ENCODE measurements around the gene RAD51B.

The RAD51B gene

DNA sequence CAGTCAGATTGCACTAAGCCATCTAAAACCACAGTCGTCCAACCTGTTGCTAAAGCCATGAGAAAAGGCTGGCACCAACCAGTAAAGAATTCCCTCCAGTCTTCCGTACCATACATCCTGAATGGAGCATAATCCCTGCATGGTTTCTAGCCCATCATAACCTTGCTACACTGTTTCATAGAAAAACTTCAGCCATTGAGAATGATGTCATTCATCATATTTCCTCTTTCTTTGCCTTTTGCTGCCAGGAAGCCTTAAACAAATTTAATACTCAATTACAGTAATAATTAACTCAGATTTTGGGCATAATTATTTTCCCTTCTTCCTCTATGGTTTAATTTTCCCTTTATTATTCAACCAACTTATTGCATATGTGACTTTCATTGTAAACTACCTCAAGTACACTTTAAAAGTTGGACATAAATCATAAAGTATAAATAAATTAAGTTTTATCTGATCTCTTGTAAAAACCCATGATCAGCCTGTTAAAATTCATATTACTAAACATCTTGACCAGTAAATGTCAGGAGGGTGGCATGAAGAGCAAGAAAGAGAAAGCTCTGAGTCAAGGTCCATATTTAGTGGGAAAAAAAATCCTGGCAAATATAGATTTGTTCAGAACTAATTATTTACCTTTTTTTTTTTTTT lies 708.6 kb downstream of the RAD51B start:
- TF ChIP-seq, protein P1, sequence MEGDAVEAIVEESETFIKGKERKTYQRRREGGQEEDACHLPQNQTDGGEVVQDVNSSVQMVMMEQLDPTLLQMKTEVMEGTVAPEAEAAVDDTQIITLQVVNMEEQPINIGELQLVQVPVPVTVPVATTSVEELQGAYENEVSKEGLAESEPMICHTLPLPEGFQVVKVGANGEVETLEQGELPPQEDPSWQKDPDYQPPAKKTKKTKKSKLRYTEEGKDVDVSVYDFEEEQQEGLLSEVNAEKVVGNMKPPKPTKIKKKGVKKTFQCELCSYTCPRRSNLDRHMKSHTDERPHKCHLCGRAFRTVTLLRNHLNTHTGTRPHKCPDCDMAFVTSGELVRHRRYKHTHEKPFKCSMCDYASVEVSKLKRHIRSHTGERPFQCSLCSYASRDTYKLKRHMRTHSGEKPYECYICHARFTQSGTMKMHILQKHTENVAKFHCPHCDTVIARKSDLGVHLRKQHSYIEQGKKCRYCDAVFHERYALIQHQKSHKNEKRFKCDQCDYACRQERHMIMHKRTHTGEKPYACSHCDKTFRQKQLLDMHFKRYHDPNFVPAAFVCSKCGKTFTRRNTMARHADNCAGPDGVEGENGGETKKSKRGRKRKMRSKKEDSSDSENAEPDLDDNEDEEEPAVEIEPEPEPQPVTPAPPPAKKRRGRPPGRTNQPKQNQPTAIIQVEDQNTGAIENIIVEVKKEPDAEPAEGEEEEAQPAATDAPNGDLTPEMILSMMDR (IDR thresholded peaks at IDR 0.05; ENCODE audit: extremely low read depth, missing control alignments) = no peak
- no peak for DNase-seq (ENCODE audit: low spot score)

DNA sequence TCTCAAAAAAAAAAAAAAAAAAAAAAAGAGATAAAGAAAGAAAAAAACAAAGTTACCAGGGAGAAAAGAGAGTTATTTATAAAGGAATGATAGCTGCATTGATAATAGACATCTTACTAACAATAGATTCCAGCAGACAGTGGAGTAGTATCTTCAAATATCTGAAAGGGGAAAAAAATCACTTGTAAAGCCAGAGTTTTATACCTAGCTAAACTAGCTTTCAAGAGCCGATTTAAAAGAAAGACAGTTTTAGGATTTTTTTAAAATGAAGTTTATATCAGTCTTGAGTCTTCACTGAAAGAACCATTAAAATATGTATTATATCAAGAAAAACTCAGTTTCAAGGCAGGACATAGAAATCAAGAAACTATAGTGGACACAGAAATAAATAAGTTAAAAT lies 710.9 kb downstream of the RAD51B start:
- TF ChIP-seq, protein P1 (IDR thresholded peaks at IDR 0.05; ENCODE audit: extremely low read depth, missing control alignments) = no peak
- no peak for DNase-seq (ENCODE audit: low spot score)

DNA sequence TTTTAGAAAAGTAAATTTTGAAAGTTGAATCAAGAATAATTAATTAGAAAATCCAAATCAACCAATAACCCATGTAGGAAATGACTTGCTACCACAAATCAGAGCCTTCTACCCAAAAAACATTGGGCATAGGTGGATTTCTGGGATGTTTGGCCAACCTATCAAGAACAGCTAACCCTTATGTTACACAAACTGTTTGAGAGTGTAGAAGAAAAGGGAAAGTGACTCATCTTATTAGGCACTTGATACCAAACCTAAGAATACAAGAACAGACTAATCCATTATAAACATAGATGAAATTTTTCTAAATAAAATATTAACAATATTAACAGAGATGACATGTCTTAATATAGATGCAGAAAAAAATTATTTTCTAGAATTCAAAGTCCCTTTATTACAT lies 712.9 kb downstream of the RAD51B start:
- TF ChIP-seq, protein P1 (IDR thresholded peaks at IDR 0.05; ENCODE audit: extremely low read depth, missing control alignments) = no peak
- no peak for DNase-seq (ENCODE audit: low spot score)

DNA sequence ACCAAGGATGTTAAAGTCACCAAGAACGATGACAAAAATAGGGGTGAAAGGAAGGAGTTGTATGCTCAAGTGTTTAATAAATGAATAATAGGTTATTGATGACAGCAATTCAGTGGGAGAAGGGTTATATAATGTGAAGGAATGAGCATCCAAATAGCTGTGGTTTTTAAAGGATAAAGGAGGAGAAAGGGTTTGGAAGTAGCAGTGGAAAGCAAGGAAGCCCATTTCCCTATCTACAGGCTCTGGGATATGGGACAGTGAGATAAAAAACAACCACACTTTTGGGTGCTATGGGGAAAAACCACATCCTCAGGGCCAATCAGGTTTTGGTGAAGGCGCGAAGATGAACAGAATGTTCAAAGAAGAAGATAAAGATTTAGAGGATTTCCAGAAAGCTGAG lies 714.7 kb downstream of the RAD51B start:
- TF ChIP-seq, protein P1 (IDR thresholded peaks at IDR 0.05; ENCODE audit: extremely low read depth, missing control alignments) = no peak
- DNase-seq (ENCODE audit: low spot score) = no peak

DNA sequence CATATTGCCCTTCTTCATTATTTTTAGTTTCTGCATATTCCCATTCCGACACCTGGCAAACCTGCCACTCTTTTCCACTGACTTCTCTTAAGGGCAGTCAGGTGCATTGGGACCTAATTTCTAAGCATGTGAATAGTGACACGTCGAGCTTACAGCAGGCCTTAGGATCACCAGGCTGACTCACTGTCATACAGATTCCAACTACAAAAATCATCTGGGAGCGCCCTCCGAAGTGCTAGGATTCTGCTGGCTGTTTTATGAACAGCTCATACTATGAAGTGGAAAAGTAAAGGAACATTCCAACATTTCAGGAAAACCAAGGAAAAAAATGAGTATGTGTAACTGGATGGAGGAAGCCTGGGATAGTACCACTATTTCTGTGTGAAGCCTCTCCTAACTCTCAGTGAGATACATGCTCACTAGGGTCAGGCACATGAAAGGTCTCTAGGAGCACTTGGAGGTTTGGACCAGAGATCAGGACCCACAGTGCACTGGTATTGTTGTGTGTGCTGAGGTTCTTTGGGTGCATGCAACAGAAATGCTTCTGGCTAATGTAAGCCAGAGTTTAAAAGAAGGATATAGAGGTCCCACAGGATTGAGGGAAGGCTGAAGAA lies 715.9 kb downstream of the RAD51B start:
- TF ChIP-seq, protein P1 (IDR thresholded peaks at IDR 0.05; ENCODE audit: extremely low read depth, missing control alignments) = no peak
- DNase-seq (ENCODE audit: low spot score) = no peak

DNA sequence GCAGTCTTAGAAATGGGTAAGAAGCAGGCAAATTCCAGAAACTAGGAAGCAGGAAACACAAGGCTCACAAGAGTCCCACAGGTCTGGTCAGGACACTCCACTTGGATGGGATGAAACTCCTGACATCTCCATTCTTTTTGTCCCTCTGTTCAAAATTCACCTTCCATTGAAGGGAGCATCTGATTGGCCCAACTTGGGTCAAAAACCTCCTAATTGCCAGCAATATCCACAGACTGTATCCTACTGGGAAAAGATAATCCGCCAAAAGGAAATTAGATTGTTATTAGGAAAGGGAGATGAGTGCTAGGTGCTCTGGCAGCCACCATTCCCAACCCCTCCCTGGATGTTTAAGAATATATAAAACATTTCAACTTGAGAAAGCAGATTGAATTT lies 716.4 kb downstream of the RAD51B start:
- TF ChIP-seq, protein P1 (IDR thresholded peaks at IDR 0.05; ENCODE audit: extremely low read depth, missing control alignments) = no peak
- DNase-seq (ENCODE audit: low spot score) = no peak

DNA sequence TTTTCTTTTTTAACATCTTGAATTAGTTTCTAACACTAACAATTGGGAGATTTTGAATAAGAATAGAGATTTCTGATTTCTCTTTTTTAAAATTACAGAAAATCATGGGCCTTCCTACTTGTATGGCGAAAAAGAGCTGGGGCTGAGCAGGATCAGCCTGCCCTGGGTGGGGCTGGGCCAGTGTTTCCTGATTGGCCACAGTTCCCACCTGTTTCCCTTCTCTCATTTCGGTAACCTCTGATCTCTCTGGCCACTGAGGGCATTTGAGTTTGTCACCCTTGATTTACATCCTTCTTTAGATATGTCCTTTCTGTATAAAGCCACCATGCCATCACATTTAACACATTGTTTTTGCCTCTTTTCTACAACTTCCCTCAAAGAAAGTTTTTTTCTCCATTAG lies 719.1 kb downstream of the RAD51B start:
- TF ChIP-seq, protein P1 (IDR thresholded peaks at IDR 0.05; ENCODE audit: extremely low read depth, missing control alignments) = no peak
- no peak for DNase-seq (ENCODE audit: low spot score)

Measured in GM20000 (cell line).